ENCODE measurements around the gene FA2H.

DNA sequence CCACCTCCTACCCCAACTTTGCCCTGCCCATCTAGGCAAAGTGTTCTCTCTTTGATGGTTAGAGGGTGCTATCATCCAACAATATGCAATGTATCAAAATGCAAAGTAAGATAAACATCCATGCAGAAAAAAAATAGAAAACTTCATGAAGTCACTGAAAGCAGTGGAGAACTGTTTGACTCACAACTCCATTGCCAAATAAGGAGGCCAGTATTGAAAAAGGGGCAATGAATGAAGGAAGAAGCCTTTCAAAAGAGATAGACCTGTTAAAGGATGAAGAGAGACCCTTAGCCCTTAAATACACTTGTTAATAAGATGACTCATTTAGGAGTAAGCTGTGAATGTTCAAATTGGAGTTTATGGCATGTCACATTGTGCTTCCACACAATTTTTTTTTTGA is 13.0 kb downstream of the FA2H start:
- TF ChIP-seq, protein P1, sequence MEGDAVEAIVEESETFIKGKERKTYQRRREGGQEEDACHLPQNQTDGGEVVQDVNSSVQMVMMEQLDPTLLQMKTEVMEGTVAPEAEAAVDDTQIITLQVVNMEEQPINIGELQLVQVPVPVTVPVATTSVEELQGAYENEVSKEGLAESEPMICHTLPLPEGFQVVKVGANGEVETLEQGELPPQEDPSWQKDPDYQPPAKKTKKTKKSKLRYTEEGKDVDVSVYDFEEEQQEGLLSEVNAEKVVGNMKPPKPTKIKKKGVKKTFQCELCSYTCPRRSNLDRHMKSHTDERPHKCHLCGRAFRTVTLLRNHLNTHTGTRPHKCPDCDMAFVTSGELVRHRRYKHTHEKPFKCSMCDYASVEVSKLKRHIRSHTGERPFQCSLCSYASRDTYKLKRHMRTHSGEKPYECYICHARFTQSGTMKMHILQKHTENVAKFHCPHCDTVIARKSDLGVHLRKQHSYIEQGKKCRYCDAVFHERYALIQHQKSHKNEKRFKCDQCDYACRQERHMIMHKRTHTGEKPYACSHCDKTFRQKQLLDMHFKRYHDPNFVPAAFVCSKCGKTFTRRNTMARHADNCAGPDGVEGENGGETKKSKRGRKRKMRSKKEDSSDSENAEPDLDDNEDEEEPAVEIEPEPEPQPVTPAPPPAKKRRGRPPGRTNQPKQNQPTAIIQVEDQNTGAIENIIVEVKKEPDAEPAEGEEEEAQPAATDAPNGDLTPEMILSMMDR (IDR thresholded peaks at IDR 0.05; ENCODE audit: low read depth, low read length): no peak
- no peak for TF ChIP-seq EZH2phosphoT487 (IDR thresholded peaks at IDR 0.05; ENCODE audit: low read depth)
